Stimulated activated CD4-positive, alpha-beta T cell treated with anti-CD3 and anti-CD28 coated beads, Interleukin-4, amount 100 ng/mL, for 48 hours (primary cell): ENCODE measurements around the gene CMYA5.

ENCODE experiments used
- DNase-seq, 2 donors: peaks; one replicate each; pipeline ENCODE4 v3.0.0-alpha.2; 2020; ENCODE audit warnings: low read depth in 2 of 2

Gene CMYA5

GRCh38 chr5:79834754-79835714 lies 145.4 kb downstream of the CMYA5 start:
- no peak for DNase-seq

- DNase-seq = no peak
Measured at GRCh38 chr5:79837761-79838551, 148.3 kb downstream of the CMYA5 start.

DNA sequence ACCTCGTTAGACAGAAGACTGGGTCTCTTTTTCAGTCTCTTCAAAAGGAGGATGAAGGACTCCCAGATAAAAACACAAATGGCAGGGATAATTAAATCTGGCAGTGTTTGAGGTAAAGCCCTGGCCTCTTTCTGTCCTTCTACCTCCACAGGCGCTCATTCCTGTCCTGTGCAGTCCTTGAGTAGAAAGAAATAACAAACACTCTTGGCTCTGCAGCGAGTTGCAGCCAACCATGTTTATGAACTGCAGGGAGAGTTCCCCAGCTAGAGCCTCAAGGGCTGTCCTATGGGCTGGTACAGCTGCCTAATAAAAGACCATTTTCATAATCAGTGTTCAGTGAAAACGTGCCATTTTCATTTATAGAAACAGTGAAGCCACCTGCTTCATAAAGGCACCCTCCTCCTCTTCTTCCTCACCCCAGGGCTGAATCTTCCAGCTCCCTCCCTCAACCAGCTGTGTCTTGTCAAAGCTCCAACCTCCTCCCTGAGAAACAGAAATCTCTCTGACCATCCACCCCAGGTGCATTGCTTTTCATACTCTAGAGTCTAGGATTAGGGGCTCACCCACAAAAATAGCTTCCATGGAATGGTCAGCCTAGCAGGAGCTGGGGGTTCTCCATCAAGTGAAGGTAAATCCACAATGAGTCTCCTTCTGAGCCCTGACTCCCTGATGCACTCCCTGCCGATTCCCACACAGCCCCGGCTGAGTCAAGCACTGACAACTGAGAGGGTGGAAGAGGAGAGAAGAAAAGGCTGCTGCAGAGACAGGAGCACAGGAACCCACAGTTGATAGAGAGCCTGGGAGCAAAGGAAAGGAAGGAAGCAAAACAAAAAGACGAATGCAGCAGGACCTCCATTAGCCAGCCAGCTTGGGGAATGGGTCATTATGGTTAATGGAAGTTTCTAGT lies 150.7 kb downstream of the CMYA5 start:
- DNase-seq = no peak

- DNase-seq = no peak
Measured at GRCh38 chr5:79841172-79841571, 151.5 kb downstream of the CMYA5 start.

- no peak for DNase-seq
Measured at GRCh38 chr5:79842006-79842881, 152.6 kb downstream of the CMYA5 start.

DNA sequence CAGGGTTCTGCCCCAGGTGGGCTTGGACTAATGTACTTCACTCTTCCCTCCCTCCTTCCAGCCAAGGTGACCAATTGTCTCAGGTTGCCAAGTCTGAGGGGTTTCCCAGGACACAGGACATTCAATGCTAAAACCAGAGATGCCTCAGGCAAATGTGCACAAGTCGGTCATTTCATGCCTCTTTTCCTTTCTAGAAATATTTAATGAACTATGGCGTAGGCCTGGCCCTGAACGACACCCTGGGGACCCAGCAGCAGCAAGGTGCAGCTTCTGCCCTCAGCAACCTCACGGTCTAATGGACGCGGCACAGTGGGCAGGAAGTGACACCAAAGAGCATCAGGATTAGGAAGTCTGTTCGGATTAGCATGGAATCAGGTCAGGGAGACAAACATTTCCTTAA lies 153.4 kb downstream of the CMYA5 start:
- no peak for DNase-seq

DNA sequence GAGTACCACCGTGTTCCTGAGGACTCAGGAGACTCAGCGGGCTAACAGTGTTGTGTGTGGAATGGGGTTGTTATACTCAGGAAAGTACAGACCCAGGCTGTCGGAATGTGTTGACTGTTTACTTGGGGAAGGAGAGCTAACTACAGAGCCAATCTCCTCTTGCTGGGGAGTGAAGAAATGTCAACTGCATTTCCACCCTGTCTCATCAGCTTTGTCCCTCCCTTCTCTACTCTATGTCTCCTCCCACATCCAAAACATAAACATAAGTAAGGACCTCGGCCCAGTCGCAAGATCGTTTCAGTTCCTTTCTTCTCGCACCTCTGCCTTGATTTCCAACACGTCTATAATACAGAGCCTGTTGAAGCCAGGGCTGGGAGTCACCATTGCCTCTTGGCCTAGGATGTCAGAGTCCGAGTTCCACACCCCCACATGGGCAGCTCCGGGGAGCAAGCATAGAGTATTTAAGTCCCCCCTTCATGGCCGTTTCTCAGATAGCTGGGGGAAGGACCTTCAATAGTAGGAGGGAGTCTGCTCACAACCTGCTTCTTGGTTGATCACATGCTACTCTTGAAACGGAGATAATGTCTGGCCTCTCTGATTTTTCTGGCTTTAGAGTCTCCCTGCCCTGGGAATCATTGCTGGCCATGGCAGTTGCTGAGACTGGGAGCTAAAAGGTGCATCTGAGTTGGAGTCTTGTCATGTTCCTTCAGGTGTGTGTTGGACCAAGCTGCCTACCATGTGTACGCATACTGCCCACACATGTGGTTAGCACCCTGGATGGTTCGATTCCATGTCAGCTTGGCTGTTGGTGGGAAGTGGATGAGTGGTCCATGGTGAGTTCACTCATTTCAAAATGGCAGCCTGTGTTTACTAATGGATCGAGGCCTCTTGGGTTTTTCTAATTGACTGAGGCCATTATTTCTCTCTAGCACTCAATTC lies 154.1 kb downstream of the CMYA5 start:
- no peak for DNase-seq

GRCh38 chr5:79844571-79844970 lies 154.9 kb downstream of the CMYA5 start:
- DNase-seq = no peak

DNA sequence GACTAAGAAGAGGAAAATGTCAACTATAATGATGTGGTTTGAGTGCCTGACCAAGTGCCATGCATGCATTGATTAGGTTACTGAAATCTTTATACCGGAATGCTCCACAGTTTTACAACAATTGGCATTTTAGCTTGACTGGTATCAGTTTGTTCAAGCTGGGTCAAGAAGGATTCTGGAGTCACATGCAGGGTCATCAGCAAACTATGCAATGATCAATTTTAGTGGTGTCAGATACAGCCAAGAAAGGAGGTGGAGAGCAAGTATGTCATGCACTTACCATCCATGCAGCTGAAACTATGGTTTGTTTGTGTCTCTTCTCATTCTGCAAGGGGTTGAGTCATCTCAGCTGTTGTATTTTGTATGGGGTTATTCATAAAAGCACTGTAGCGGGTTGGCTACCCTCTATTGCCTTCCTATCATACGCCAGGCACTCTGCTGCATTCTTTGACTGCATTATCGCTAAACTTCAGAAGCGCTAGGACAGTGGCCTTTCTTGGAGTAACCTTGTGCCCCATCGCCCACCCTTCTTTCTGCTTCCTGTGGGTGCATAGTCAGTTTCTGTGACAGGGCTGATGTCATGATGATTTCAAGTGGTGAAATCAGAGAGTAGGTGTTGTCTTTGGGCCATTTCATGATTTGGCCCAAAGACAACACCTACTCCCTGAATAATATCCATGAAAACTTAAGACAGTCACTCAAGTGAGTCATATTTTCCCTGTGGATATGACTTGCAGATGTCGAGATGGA lies 156.0 kb downstream of the CMYA5 start:
- DNase-seq = peak in 1 of 2 donors; percentile 32

- no peak for DNase-seq
Measured at GRCh38 chr5:79846198-79846521, 156.5 kb downstream of the CMYA5 start.

- DNase-seq = no peak
Measured at GRCh38 chr5:79847561-79847960, 157.9 kb downstream of the CMYA5 start.

DNA sequence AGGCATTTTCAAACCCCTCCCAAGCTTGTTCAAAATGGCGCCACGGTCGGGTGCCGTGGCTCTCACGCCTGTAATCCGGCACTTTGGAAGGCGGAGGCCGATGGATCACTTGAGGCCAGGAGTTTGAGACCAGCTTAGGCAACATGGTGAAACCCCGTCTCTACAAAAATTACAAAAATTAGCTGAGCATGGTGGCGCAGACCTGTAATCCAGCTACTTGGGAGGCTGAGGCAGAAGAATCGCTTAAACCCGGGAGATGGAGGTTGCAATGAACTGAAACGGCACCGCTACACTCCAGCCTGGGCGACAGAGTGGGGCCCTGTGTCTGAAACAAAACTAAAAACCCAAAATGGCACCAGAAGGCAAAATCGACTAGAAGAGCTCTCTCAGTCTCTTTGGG lies 159.4 kb downstream of the CMYA5 start:
- DNase-seq = no peak
